GM19372 (cell line): Measurements from ENCODE around the gene MYH7.
"Not testable (repeated sequence)": the region's sequence is repeated elsewhere in the genome, so short reads cannot be mapped to it uniquely, and the experiment has no call there.

Experiments used
- ATAC-seq: cut with Tn5 transposase; IDR thresholded peaks from one replicate; pipeline ENCODE4 v1.9.1; 2021; ENCODE audit warnings: mild to moderate bottlenecking, low read depth, moderate library complexity; ENCODE audit not compliant: unreplicated experiment

The MYH7 gene

DNA sequence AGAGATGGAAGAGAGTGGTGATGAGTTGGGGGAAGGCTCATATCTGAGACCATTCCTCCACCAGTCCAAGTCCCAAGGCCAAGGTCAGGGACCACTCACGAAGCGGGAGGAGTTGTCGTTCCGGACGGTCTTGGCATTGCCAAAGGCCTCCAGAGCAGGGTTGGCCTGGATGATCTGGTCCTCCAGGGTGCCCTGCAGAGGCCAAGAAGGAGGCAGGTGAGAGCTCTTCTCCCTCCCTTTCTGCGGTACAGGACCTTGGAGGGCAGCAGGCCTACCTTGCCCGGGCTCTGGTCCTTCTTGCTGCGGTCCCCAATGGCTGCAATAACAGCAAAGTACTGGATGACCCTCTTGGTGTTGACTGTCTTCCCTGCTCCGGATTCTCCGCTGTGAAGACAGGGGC is 4.0 kb downstream of the MYH7 start:
- ATAC-seq: no peak

DNA sequence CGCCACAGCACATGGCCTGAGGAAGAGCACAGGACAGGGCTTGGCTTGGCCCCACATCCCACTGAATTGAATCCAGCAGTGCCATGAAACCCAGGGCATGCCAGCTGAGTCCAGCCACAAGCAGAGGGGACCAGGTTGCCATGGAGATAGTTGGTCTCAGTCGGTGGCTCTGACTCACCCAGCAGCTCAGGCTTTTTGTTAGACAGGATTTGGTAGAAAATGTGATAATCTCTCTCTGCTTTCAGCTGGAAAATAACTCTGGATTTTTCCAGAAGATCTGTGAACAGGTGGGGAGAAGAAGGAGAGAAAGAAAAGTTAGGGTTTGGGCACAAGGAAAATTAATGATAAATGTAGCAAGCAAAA is 4.8 kb downstream of the MYH7 start:
- no peak for ATAC-seq

DNA sequence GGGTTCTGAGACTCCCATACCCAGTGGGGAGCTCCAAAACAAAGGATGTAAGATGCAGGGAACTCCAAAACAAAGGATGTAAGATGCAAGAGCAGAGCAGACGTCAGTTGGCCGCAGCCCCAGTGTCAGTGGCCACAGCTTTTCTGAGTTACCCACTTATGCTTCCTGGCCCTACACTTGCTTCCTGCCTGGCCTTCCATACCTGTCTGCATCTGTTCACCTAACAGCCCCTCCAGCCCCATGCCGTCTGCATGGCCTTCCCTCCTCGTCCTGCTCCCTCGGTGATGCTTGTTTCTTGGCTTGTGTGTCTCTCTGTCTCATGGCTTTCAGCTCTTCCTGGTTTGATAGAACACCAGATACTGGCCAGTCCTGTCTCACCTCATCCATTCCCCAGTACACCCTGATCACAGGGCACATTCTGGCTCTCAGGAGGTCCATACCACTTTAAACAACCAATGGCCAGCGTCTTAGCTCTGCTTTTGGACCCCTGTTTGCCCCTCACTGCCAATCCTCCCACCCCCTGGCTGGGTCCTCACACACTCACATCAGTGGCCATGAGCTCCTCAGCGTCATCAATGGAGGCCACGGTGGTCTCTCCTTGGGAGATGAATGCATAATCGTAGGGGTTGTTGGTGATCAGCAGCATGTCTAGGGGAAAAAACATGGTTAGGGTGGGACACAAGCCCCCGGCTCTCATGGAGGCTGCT is 5.3 kb downstream of the MYH7 start:
- no peak for ATAC-seq

DNA sequence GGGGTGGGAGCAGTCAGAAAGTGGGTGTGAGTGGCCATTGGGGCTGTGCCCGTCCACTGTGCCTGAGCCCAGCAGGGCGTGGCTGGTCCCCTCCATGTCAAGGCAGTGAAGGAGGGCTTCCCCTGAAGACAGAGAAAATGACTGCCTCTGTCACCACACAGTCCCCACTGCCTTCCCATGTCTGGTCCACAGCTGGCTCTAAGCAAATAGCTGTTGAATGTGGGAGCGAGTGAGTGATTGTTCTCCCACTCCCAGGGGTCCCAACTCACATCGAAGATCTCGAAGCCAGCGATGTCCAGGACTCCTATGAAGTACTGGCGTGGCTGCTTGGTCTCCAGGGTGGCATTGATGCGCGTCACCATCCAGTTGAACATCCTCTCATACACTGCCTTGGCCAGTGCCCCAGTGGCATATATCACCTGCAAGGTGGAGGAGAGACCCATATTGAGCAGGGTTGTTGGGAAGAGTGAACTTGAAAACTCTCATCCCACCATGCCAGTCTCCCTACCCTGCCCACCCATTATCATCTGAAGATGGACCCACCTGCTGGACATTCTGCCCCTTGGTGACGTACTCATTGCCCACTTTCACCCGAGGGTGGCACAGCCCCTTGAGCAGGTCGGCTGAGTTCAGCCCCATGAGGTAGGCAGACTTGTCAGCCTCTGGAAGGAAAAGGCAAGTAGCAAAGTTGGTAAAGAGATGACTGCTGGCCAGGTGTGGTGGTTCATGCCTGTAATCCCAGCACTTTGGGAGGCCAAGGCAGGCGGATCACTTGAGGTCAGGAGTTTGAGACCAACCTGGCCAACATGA is 6.6 kb downstream of the MYH7 start:
- ATAC-seq: no peak

DNA sequence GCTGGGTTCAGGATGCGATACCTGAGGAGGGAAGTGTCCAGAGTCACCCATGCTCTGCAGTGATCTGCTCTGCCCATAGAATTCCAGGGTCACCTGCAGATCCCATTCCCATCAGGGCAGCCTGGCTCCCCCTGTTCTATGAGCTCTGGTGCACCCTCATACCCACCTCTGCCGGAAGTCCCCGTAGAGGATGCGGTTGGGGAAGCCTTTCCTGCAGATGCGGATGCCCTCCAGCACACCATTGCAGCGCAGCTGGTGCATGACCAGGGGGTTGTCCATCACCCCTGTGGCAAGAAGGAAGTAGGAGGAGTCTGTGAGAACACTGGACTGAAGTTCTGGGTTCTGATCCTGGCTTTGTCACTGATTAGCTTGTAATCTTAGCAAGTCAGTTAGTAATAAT is 9.7 kb downstream of the MYH7 start:
- not testable (repeated sequence) for ATAC-seq

DNA sequence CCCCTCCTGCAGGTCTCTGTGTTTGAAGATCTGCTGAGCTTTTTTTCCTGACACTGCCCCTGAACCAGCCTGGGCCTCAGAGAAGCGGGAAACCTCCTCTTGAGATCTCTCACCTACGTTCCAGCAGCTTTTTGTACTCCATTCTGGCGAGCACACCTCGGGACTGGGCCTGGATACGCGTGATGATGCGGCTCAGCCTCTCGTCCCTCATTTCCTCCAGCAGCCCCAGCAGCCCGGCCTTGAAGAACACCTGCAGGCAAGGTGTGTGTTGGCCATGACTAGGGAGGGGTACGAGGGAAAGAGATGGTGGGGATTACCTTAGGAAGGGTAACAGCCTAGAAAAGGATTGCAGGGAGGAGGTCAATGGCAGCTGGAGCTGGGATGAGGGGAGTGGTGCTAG is 10.3 kb downstream of the MYH7 start:
- no peak for ATAC-seq

DNA sequence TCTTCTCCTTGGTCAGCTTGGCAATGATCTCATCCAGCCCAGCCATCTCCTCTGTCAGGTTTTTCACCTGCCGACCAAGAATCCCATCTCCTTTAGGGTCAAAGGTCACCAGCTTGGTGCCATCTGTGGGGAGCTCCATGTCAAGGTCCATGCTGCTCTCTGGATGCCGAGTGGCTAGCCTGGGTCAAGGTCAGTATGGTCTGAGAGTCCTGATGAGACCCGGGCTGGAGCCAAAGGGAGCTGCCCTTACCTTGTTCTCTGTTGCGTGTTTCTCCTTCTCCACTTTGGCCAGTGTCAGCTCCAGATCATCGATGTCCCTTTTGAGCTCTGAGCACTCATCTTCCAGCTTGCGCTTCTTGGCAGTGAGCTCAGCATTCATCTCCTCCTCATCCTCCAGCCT is 11.8 kb downstream of the MYH7 start:
- no peak for ATAC-seq

DNA sequence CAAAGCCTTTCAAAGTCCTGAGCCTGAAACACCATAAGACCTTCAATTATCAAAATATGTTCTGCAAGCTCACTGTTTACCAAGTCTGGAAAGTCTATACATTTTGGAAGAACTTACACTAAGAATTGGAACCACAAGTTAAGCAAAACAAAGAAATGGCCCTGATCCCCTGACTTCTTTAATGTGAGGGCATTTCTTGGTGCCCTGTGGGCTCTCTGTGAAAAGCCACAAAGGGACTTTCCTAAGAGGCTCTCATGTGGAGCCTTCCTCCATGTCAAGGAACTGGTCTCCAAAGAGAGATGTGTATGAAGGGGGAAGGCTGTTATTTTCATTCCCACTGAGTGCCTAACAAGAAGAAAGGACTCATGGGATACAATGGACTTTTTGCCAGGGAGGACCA is 13.9 kb downstream of the MYH7 start:
- ATAC-seq: no peak

DNA sequence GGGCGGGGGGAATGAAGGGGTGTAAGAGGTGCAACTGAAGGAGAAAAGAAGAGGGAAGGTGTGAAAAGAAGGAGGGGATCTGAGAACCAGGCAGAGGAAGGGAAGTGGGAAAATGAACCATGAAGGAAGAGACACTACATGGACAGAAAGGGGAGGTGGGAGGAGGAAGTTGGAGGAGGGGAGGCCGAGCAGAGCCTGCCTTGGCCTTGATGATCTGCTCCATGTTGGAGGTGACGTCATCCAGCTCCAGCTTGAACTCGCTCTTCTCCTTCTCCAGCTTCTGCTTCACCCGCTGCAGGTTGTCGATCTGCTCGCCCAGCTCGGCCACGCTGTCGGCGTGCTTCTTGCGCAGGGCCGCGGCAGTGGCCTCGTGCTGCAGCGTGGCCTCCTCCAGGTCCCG is 15.8 kb downstream of the MYH7 start:
- ATAC-seq: not testable (repeated sequence)

DNA sequence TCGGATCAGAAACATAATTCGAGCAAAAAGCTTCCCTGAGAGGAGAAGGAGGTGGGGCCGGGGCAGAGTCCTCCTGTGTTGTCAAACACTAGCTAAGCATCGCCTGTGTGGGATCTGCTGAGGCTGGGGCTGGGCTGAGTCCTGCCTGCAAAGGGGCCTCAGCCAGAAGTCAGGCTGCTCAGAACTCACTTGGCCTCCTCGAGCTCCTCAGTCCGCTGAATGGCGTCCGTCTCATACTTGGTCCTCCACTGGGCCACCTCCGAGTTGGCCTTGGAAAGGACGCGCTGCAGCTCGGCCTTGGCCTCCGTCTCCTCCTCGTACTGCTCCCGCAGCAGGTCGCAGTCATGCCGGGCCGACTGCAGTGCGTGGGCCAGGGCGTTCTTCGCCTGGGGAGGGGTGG is 17.4 kb downstream of the MYH7 start:
- no peak for ATAC-seq

DNA sequence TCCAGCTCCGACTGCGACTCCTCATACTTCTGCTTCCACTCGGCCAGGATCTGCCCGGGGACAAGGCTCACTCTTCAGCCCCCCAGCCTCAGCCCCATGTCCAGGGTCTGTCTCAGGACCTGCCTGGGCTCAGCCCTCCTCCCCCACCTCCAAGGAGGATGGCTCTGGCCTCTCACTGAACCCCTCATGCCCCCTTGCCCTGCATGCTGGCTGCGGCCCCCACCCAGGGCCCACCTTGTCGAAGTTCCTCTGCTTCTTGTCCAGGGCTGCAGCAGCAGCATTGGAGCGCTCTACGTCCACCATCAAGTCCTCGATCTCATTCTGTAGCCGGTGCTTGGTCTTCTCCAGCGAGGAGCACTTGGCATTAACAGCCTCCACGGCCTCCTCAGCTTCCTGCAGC is 18.2 kb downstream of the MYH7 start:
- ATAC-seq: not testable (repeated sequence)

DNA sequence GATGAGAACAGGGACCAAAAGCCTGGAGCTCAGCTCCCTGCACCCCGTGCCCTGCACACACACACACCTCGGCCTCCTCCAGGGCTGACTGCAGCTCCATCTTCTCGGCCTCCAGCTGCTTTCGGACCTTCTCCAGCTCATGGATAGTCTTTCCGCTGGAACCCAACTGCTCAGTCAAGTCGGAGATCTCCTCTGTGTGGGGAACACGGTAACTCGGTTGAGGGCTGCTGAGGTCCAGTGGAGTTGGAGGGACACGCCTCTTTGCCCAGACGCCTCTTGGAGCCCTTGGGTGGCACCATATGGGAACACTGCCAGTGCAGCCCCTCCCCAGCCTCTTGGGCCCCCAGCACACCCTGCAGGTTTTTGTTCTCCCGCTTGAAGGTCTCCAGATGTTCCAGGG is 18.7 kb downstream of the MYH7 start:
- no peak for ATAC-seq

DNA sequence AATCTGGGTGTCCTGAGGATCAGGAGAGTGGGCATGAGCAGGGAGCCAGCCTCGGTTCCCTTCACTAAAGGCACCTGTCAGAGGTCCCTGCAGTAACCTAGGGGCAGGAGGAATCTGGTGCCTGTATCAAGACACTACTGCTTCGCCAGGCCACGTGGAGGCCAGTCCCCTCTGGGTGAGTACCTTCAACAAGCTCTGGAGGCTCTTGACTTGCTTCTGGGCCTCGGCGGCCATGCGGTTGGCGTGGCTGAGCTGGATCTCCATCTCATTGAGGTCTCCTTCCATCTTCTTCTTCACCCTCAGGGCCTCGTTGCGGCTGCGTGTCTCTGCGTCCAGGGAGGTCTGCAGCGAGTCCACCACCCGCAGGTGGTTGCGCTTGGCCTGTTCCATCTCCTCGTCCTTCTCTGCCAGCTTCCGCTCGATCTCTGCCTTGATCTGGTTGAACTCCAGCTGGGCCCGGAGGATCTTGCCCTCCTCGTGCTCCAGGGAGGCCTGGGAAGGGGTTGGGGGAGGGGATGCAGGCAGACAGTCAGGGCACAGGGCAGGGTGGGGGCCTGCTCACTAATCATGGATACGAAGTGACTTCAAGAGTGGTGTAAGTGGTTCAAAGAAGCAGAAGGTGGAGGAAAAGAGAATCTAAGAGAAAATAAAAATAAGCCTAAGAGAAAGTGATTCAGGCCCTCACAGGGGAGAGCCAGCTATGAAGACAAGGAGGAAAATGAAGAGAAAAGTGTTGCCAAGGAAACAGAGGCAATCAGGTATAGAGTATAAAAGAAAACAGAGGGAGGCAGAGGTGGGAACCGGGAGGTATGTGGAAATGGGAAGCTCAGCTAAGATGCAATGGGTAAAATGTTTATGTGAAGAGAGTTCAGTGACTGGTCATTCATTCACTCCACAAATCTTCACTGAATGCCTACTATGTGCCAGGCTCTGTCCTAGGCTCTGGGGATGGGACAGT is 19.4 kb downstream of the MYH7 start:
- ATAC-seq: no peak

DNA sequence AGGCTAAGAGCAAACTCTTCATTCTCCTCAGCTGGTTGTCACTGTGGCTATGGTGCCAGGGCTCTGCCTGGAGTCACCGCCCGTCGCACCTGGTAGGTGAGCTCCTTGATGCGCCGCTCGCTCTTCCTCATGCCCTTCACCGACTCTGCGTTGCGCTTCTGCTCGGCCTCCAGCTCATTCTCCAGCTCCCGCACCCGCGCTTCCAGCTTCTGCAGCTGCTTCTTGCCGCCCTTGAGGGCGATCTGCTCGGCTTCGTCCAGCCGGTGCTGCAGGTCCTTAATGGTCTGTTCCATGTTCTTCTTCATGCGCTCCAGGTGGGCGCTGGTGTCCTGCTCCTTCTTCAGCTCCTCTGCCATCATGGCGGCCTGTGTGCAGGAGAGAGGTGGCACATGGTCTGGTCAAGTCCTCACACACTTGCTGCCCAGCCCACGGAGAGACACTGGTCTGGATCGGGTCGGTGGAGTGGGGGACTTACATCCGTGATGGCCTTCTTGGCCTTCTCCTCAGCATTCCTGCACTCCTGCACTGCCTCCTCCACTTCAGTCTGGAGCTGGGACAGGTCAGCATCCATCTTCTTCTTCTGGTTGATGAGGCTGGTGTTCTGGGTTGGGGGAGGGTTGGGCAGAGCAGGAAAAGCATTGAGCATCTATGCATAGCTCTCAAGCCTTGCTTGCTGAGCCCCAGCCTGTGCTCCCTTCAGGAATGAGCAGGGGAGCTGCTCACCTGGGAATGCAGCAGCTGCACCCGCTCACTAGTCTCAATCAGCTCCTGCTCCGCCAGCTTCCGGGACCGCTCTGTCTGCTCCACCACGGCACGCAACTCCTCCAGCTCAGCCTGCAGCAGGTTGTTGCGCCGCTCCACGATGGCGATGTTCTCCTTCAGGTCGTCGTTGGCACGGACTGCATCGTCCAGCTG is 20.3 kb downstream of the MYH7 start:
- no peak for ATAC-seq

DNA sequence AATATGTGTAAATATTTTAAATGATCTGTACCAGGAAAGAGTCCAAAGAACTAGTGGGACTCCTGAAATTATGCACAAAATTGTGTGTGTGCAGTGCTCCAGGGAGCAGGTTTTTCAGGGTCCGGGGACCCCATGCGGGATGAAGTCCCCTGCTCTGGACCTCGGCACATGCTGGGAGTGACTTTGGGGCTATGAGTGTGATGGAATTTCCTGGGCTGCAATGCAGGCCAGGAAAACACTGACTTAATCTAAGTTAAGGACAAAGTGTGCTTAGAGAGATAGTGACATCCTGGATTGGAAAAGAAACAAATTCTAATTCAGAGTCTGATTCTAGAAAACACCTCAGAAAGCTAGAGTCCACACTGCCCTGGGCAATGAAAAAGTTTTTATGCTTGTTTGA is 21.2 kb downstream of the MYH7 start:
- ATAC-seq: no peak

DNA sequence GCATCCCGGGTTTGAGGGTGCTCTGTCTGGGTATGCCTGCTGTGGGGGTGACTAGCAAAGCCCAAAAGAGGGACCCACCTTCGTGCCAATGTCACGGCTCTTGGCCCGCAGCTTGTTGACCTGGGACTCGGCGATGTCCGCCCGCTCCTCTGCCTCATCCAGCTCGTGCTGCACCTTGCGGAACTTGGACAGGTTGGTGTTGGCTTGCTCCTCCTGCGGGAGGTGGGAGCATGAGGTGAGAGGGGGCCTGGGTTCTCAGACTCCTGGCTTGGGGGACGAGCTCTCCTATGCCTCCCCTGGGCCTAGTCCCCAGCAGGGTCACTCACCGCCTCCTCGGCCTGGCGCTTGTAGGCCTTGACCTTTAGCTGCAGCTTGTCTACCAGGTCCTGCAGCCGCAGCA is 21.8 kb downstream of the MYH7 start:
- no peak for ATAC-seq

DNA sequence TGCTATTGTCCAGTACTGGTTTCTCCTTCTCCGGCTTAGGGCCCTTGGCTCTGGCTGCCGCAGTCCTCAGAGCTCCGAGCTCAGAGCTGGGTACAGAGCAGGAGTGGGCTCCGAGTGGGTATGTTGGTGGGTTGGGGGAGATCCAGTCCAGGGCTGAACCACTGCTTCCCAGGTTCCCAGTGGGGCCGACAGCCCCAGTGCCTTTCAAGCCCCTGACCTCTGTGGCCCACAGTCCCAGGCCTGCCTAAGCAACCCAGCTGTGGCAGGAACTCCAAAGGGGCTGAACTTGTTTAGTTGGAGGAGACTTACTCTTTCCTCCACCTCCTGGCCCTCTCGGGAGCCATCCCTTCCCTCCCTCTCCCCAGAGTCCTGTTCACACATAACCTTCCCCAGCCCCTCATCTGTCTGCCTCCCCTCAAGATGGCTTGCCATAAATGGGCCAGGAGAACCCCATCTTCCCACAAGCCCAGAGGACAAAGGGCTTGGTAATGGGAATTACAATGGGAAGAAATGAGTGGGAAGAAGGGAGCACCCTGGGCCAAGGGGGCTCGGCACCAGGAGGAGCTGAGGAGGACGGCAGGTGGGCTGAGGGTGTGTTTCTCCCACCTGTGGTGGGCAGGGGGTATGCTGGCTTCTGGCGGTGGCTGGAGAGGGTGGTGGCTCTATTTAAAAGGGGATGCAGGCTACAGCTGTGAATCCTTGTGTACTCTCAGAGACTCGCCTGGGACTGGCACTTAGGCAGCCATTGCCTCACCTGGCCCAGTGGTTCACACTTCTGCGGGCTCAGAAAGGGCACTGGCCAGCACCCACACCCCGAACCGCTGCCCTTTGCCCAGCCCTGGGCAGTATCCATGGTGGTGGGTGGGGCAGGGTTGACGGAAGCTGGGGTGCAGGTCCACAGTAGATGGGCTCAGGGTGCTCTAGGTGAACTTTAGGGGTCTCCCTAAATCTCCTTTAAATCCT is 23.6 kb downstream of the MYH7 start:
- ATAC-seq: no peak

DNA sequence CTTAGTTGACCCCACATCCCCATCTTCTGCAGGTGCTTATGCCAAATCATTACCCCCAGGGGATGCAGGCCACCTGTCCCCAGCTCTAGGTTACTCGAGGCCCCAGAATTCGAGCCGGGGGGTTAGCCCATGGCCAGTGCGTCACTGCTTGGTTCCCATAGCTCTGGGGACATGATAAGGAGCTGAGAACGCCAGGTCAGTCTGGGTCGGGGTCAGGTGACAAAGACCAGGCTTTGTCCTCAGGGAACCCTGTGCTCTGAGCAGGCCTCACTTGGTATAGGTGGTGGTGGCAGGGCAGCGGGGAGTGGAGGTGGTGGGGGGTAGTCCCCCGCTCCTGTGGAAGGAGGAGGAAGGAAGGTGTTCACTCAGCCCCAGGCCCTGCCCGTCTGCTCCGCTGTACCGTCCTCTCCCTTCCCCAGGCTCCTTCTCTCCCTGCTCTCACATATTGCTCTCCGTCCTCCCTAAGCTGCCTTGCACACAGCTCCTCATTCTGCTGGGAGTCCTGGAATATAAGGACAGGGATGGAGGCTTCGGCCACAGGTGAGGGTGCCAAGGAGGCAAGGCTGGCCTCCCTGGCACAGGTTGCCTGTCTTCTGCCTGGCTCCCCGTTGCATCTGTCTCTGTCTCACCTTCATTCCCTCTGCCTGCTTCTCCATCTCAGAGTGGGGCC is 25.4 kb downstream of the MYH7 start:
- ATAC-seq: no peak
